LNCAP (cell line): ENCODE measurements around the gene NIT1.
A peak's percentile ranks its signal among the peaks of the same experiment; 100 is the strongest.

Source experiments
- TF ChIP-seq, protein P1 (sequence below): fragments of 450-650 bp; IDR thresholded peaks from 2 replicates; pipeline ENCODE4 v1.5.1; 2017; ENCODE audit warnings: mild to moderate bottlenecking

The NIT1 gene

DNA sequence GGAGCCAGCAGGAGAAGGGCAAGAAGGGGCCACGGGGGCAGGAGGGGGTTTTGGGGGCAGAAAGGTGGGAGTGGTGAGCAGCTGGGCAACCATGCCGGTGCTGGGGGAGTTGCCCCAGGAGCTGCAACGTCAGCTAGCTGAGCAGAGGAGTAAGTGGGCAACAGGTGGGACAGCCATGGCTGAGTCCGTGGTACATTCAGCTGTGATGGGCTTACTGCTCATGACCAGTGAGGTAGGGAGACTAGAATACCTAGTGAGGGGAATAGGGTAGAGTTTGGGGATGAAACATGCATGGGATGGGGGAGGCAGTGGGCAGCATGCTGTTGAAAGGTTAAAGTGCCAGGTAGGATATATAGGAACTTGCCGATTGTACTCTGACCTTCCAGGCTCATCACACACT, 43.7 kb downstream of the NIT1 start:
- TF ChIP-seq, protein P1, sequence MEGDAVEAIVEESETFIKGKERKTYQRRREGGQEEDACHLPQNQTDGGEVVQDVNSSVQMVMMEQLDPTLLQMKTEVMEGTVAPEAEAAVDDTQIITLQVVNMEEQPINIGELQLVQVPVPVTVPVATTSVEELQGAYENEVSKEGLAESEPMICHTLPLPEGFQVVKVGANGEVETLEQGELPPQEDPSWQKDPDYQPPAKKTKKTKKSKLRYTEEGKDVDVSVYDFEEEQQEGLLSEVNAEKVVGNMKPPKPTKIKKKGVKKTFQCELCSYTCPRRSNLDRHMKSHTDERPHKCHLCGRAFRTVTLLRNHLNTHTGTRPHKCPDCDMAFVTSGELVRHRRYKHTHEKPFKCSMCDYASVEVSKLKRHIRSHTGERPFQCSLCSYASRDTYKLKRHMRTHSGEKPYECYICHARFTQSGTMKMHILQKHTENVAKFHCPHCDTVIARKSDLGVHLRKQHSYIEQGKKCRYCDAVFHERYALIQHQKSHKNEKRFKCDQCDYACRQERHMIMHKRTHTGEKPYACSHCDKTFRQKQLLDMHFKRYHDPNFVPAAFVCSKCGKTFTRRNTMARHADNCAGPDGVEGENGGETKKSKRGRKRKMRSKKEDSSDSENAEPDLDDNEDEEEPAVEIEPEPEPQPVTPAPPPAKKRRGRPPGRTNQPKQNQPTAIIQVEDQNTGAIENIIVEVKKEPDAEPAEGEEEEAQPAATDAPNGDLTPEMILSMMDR = no peak

DNA sequence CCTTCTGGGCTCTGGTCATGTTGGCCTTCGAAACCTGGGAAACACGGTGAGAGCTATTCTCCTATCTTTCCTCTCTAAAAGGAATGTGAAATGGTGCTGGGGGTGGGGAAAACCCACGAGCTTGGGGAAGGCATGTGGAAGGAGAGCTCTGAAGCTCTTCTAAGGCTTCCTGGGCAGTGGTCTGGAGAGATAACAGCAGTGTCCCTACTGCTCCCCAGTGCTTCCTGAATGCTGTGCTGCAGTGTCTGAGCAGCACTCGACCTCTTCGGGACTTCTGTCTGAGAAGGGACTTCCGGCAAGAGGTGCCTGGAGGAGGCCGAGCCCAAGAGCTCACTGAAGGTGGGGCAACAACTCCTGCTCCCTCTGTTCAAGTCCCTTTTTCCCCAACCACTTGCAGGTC, 44.1 kb downstream of the NIT1 start:
- TF ChIP-seq, protein P1 = no peak

DNA sequence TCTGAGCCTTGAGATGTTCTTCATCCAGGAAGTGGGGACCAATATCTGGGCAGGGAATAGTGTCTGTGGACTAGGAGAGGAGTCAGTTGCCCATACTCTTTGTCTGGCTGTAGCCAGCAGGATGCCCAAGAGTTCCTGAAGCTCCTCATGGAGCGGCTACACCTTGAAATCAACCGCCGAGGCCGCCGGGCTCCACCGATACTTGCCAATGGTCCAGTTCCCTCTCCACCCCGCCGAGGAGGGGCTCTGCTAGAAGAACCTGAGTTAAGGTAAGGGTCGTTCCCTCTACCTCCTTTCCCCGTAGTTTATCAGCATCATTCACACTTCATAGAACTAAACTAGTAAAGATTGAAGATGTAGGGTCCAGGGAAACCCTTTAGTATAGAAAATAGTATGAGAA, 44.9 kb downstream of the NIT1 start:
- TF ChIP-seq, protein P1 = no peak

DNA sequence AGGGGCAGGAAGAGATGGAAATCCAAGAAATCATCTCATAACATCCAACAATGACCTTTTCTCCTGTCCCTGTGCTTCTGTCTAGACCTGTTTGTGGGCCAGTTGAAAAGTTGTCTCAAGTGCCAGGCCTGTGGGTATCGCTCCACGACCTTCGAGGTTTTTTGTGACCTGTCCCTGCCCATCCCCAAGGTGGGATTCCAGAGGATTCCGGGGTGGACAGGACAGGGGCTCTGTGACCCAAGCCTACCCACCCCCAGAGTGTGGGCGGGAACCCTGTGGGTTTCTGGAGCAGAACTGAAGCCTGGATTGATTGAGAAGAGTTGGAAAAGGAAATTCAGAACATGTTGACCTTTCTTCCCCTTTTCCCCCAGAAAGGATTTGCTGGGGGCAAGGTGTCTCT, 45.9 kb downstream of the NIT1 start:
- TF ChIP-seq, protein P1 = no peak

DNA sequence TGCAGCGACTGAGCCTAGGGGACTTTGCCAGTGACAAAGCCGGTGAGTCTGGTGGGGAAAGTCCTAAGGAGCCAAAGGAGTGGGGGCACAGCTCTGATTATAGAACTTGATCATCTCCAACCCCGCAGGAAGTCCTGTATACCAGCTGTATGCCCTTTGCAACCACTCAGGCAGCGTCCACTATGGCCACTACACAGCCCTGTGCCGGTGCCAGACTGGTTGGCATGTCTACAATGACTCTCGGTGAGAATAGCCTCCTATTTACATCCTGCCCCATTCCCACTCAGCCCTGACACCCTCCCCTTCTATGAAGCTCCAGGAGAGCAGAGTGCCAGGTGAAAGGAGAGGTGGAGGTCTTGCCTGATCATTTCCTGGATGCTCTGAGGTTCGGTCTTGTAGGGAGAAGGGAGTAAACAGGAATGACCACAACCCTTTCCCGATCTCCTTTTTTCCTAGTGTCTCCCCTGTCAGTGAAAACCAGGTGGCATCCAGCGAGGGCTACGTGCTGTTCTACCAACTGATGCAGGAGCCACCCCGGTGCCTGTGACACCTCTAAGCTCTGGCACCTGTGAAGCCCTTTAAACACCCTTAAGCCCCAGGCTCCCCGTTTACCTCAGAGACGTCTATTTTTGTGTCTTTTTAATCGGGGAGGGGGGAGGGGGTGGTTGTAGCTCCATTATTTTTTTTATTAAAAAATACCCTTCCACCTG, 47.2 kb downstream of the NIT1 start:
- TF ChIP-seq, protein P1 = no peak

DNA sequence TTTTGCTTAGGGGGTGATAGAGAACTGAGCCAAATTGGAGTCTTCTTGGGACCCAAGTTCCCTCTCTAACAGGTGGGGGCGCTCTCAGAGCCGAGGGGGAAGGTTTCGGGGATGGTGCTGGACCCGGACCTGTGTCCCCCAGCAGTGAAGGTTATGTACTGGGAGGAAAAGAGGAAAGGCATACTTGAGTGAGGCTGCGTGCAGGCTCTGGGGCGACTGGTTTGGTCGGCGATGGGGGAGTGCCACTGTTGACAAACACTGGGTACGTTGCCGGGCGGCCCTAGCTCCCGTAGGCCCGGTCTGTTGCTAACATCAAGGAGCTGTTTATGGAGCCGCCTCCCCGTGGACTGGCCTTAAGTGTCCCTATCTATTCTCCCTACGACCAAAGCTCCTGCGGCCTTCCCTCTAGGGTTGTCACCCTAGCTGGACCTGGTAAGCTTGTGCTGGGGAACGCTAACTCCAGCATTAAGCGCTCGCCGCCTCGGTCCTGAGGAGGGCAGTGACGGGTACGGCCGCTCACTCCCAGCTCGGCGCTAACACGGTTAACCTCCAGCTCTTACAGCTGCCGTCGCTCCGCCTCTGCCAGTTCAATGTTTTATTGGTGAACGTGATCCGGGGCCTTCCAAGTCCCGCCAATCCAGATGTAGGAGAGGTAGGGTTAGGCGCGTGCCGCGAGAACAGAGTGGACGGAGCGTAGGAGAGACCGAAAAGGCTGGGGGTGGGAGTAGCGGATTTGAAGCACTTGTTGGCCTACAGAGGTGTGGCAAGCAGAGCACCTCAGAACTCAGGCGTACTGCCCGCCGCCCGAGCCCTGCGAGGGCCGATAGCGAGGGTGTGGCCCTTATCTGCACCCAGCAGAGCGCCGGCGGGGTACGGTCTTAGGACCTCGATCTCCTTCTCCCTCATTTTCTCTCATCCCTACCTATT, 48.1 kb downstream of the NIT1 start, which contains the start of gene PPOX:
Gene PPOX, plus strand, starts transcription at position 685 of the 927 bp plus-strand sequence. CDS start 422 bp downstream, outside the sequence.
- TF ChIP-seq, protein P1 = peak; percentile 54; the same call in 1 of the 2 replicates

DNA sequence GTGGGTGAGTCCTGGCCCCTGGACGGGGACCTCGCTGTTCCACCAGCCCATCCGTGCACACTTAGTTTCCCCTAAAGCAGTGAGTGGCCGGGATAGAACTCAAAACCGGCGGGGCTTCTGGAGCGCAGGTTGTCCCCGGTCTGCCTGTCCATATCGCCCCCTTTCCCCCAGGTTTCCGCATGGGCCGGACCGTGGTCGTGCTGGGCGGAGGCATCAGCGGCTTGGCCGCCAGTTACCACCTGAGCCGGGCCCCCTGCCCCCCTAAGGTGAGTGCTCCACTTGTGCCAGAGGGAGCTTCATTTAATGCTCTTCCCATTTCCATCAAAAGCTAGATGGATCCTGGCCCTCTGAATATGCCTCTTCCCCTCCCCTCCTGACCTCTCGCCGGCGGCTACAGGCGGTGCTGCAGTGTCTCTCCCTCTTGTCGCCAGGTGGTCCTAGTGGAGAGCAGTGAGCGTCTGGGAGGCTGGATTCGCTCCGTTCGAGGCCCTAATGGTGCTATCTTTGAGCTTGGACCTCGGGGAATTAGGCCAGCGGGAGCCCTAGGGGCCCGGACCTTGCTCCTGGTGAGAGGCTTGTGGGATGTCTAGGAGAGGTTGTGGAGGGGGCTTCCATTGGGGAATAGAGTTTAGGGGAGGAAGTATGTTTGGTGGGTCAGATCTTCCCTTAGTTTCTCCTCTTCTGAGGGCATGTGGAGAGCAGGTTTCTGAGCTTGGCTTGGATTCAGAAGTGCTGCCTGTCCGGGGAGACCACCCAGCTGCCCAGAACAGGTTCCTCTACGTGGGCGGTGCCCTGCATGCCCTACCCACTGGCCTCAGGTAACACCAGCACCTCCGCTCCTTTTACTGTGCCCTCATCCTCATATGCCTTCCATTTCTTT, 49.0 kb downstream of the NIT1 start:
- TF ChIP-seq, protein P1 = no peak
